Effector memory CD8-positive, alpha-beta T cell (primary cell): ENCODE data around the gene PTPRM.

Source experiments
- ATAC-seq: fragments of 150-1000 bp; cut with Tn5 transposase; replicated peaks from 2 replicates; pipeline ENCODE4 v1.10.0; 2021; ENCODE audit warnings: mild to moderate bottlenecking, moderate library complexity
- DNase-seq, 3 experiments: peaks; one replicate each; pipeline ENCODE4 v3.0.0; 2021
- H3K27ac Mint-ChIP-seq, 2 donors: one replicate each; pipeline ENCODE4 v1.8.0; 2022; ENCODE audit warnings: mild to moderate bottlenecking in 2 of 2, mixed read lengths in 2 of 2, moderate library complexity in 2 of 2
- H3K27me3 Mint-ChIP-seq, 2 donors: one replicate each; pipeline ENCODE4 v1.8.0; 2022; ENCODE audit warnings: mixed read lengths in 2 of 2
- H3K36me3 Mint-ChIP-seq: one replicate; pipeline ENCODE4 v1.8.0; 2022; ENCODE audit warnings: mild to moderate bottlenecking, moderate library complexity, mixed read lengths; ENCODE audit not compliant: insufficient read depth
- H3K4me1 Mint-ChIP-seq, 2 donors: one replicate each; pipeline ENCODE4 v1.8.0; 2022; ENCODE audit warnings: low read depth in 2 of 2, mixed read lengths in 2 of 2
- H3K4me3 Mint-ChIP-seq, 2 donors: one replicate each; pipeline ENCODE4 v1.8.0; 2022; ENCODE audit warnings: mild to moderate bottlenecking in 2 of 2, mixed read lengths in 2 of 2, moderate library complexity in 2 of 2
- H3K9me3 Mint-ChIP-seq, 2 donors: one replicate each; pipeline ENCODE4 v1.8.0; 2022; ENCODE audit warnings: mixed read lengths in 2 of 2

PTPRM gene

DNA sequence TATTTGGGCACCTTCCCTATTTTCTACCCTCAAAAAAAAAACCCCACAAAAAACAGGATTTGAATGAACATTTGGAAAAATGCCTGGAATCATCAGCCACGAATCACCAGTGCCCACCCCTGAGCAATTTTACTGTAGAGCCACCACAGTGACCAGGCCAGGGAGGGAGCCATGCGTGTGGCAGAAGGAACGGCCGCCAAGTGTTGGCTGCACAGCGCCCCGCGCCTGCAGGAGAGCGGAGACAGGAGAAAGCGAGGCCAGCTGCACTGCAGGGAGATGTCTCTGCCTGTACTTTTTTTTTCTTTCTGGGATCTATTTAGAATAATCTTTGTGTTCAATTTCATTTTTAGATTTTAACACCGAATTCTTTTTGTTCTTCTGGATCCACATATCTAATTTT lies 772.8 kb downstream of the PTPRM start:
- Mint-ChIP-seq H3K36me3 (no peaks in the 10 kb centered on the region), H3K27ac (no peak overlapping the region), H3K4me3 (no peak overlapping the region), H3K9me3 (no peaks in the 10 kb centered on the region), H3K27me3 (no peaks in the 10 kb centered on the region), H3K4me1 (no peaks in the 10 kb centered on the region)
- ATAC-seq (no peak), DNase-seq (no peak)

GRCh38 chr18:8341481-8342230 lies 774.5 kb downstream of the PTPRM start:
- ATAC-seq (no peak), DNase-seq (no peak)
- Mint-ChIP-seq H3K36me3 (no peaks in the 10 kb centered on the region), H3K4me3 (no peak overlapping the region), H3K9me3 (no peaks in the 10 kb centered on the region), H3K27me3 (no peaks in the 10 kb centered on the region), H3K27ac (no peak overlapping the region), H3K4me1 (no peaks in the 10 kb centered on the region)

- no peaks in the 10 kb centered on the region for H3K27me3 Mint-ChIP-seq
- H3K9me3 Mint-ChIP-seq = no peaks in the 10 kb centered on the region
- no peaks in the 10 kb centered on the region for H3K4me1 Mint-ChIP-seq
- DNase-seq = no peak
- peaks cover 2% of the 10 kb centered on the region for H3K36me3 Mint-ChIP-seq
- no peak overlapping the region for H3K27ac Mint-ChIP-seq
- ATAC-seq = no peak
- no peak overlapping the region for H3K4me3 Mint-ChIP-seq
Measured at GRCh38 chr18:8348051-8348720, 781.1 kb downstream of the PTPRM start.

DNA sequence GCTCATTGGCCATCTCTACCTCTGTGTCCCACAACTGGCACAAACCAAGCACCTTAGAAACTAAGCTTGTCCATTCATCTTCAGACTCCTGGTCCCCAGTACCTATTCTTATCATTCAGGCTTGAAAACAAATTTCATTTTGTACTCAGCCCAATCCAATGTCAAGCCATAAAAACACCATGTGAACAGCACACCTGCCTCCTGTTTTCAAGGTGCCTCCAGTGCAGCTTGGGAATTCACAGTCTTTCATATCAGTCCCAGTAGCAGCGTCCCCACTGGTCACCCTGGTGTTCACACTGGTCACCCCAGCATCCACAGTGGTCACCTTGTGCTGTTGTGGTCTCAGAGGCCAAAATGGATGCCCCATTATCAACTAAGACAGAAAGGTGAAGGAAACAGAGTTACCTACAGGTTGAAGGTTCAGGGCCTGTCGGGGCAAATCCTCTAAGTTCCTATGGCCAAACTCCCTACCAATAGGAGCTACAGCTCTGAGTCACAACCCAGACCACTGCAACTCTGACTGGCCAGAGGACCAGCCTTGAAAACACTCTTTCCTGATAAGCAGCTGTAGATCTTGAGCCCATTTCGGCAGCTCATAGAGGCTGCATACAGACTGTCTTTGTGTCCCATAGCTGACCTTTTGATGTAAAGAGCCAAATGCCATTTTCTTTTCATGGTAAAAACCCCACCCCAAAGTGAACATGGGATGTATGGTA lies 782.6 kb downstream of the PTPRM start:
- H3K4me1 Mint-ChIP-seq = no peaks in the 10 kb centered on the region
- DNase-seq = no peak
- H3K4me3 Mint-ChIP-seq = no peak overlapping the region
- ATAC-seq = no peak
- no peak overlapping the region for H3K27ac Mint-ChIP-seq
- H3K36me3 Mint-ChIP-seq = peaks cover 2% of the 10 kb centered on the region
- H3K27me3 Mint-ChIP-seq = no peaks in the 10 kb centered on the region
- H3K9me3 Mint-ChIP-seq = no peaks in the 10 kb centered on the region

DNA sequence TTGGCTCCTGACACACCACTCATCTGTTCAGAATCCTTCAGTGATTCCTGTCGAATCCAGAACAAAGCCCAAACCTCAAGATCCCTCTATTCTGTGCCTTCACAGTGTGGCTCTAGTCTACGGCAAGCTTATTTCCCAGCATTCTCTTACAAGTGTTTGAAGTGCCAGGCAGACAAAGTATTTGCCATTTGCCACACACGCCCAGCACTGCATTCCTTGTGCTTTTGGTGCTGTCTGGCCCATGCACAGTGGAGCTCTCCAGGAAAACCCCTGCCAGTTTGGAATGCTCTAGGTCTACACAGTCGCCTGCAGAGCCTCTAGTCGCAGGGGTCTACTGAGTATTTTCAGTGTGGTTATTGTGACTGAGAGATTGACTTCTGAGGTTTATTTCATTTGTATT lies 783.5 kb downstream of the PTPRM start:
- peaks cover 2% of the 10 kb centered on the region for H3K36me3 Mint-ChIP-seq
- DNase-seq (no peak), ATAC-seq (no peak)
- H3K9me3 Mint-ChIP-seq = no peaks in the 10 kb centered on the region
- H3K4me1 Mint-ChIP-seq = no peaks in the 10 kb centered on the region
- H3K27me3 Mint-ChIP-seq = no peaks in the 10 kb centered on the region
- H3K27ac Mint-ChIP-seq = no peak overlapping the region
- H3K4me3 Mint-ChIP-seq = no peak overlapping the region

GRCh38 chr18:8351161-8351560 lies 784.0 kb downstream of the PTPRM start:
- no peak overlapping the region for H3K27ac Mint-ChIP-seq
- no peaks in the 10 kb centered on the region for H3K9me3 Mint-ChIP-seq
- no peak overlapping the region for H3K4me3 Mint-ChIP-seq
- peaks cover 2% of the 10 kb centered on the region for H3K36me3 Mint-ChIP-seq
- no peaks in the 10 kb centered on the region for H3K4me1 Mint-ChIP-seq
- DNase-seq (no peak), ATAC-seq (no peak)
- no peaks in the 10 kb centered on the region for H3K27me3 Mint-ChIP-seq

DNA sequence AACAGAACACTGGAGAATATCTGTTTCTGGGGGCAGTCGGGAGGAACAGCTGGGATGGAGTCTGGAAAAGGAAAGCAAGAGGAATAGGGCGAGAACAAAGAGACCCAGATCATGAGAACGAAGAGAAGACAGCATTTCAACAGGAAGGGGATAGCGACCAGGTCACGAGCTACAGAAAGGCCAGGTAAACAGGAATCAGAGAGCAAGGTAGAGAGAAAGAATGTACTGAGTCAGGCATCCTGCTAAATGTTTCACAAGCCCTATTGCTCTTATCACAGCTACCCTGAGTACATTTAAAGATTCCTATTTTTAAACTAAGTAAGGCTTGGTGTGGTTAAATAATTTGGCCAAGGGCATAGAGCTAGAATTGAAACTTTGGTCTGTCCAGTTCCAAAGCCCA lies 787.2 kb downstream of the PTPRM start:
- ATAC-seq = no peak
- DNase-seq = no peak
- no peaks in the 10 kb centered on the region for H3K27me3 Mint-ChIP-seq
- no peak overlapping the region for H3K27ac Mint-ChIP-seq
- H3K9me3 Mint-ChIP-seq = no peaks in the 10 kb centered on the region
- no peaks in the 10 kb centered on the region for H3K36me3 Mint-ChIP-seq
- H3K4me3 Mint-ChIP-seq = no peak overlapping the region
- H3K4me1 Mint-ChIP-seq = no peaks in the 10 kb centered on the region

DNA sequence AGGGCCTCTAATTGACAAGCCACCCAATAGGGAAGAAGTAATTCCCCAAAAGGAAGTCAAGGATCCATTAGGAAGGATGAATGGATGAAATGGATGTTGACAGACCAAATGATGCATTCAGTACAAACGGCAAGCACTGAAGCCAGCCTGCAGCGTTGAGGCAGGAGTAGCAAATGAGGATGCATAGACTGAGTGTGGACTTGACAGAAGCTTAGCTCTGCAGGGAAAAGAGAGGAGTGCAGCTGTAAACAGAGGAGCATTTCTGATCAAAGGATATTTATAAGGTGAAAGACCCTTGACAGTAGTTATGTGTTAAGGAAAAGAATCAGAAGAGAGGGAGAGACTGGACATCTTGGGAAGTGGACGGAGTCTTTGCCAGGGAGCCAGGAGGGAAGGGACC lies 788.9 kb downstream of the PTPRM start:
- H3K4me3 Mint-ChIP-seq = no peak overlapping the region
- no peaks in the 10 kb centered on the region for H3K4me1 Mint-ChIP-seq
- ATAC-seq (no peak), DNase-seq (no peak)
- no peaks in the 10 kb centered on the region for H3K9me3 Mint-ChIP-seq
- no peak overlapping the region for H3K27ac Mint-ChIP-seq
- H3K27me3 Mint-ChIP-seq = no peaks in the 10 kb centered on the region
- H3K36me3 Mint-ChIP-seq = no peaks in the 10 kb centered on the region

DNA sequence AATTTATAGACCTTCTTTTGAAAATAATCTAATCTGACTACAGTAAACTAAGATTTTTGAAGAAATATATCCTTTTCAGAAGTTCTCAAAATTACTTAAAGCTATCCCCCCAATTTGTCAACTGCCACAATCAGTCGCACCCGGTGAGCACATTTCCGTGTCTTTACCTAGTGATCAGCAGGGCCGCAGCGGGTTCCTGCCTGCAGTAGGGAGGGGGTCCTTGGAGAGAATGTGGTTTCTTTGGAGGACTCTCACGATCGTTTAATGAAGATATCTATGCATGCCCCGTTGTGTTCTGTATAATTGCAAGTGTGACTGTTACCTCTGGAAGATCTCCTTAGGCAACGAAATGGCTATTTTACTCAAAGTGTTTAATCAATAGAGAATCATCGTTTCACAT lies 790.2 kb downstream of the PTPRM start:
- ATAC-seq (no peak), DNase-seq (no peak)
- Mint-ChIP-seq H3K27ac (no peak overlapping the region), H3K27me3 (peaks cover 0 to 4% of the 10 kb centered on the region in 2 donors), H3K4me1 (no peaks in the 10 kb centered on the region), H3K9me3 (no peaks in the 10 kb centered on the region), H3K4me3 (no peak overlapping the region), H3K36me3 (no peaks in the 10 kb centered on the region)

DNA sequence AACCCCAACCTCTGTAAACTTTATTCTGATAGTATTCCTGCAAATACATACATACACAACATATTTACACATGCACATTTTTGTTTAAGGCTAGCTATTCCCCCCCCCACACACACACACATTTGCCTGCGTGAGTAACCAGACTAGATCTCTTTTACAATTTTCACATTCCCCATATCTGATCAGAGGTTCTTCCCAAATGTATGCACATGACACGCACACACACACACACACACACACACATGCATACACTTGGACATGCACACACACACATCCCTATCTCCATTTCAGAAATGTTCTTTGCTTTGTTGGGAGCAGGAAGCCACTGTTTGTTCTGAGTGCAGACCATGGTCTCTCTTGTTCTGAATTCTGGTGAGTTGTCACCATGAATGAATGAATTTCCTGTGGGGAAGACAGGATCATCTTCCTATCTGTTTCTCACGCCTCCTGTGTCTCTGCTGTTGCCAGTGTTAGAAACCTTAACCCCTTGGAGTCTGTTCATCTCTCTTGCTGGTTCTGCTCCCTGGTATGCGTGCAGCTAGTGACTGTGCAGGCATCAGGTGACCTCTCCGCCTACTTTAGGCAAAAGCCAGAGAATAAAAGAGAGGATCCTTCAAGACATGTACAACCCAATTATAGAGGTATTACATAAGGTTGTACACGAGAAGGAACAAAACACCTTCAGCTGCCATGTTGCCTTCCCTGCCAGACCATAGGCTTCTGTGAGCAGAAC lies 791.1 kb downstream of the PTPRM start:
- Mint-ChIP-seq H3K4me3 (no peak overlapping the region), H3K27ac (peak overlapping the region in 1 of 2 donors; percentile 13), H3K36me3 (no peaks in the 10 kb centered on the region), H3K27me3 (peaks cover 0 to 6% of the 10 kb centered on the region in 2 donors), H3K9me3 (no peaks in the 10 kb centered on the region), H3K4me1 (no peaks in the 10 kb centered on the region)
- no peak for DNase-seq
- ATAC-seq = no peak

DNA sequence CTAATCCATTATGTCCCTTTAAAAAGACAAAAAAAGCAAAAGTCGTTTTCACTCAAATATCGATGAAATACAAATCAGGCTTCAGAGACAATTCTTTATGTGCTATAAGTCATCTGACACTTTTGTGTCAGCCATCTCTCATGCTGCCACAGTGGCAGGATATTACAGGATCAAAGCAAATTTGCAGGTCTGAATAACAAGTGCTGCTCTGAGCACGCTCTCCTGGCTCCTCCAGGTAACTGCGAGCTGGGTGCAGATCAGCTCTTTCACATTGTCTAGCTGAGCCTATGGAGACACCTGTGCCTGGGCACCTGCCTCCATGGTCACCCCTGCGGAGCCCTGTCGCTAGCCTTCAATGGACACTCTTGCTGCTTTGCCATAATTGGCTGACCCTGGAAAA lies 792.0 kb downstream of the PTPRM start:
- Mint-ChIP-seq H3K9me3 (no peaks in the 10 kb centered on the region), H3K27ac (peak overlapping the region in 1 of 2 donors; percentile 41), H3K4me1 (no peaks in the 10 kb centered on the region), H3K27me3 (peaks cover 0 to 6% of the 10 kb centered on the region in 2 donors), H3K36me3 (no peaks in the 10 kb centered on the region), H3K4me3 (no peak overlapping the region)
- ATAC-seq (no peak), DNase-seq (no peak)

DNA sequence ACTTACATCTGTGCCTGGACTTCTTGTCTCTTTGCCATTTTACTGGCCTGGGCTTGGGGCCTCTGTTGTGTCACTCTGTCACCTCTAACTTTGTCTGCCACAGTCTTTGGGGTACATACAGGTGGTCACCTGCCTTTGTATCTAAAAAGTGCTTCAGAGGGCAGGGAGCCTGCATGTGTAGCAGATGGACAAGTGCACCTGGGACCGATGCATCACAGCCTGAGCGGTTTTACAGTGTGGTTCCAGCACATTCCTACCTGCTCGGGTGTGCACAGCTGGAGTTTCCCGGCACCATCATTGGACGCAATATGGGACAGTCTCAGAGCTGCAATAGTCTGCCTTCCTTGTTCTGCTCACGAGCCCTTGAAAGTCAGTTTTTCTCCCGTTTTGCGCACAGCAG lies 792.4 kb downstream of the PTPRM start:
- Mint-ChIP-seq H3K9me3 (no peaks in the 10 kb centered on the region), H3K4me1 (no peaks in the 10 kb centered on the region), H3K4me3 (no peak overlapping the region), H3K27me3 (peaks cover 0 to 6% of the 10 kb centered on the region in 2 donors), H3K36me3 (no peaks in the 10 kb centered on the region), H3K27ac (peak overlapping the region in 1 of 2 donors; percentile 41)
- ATAC-seq = no peak
- DNase-seq = no peak

GRCh38 chr18:8361941-8362471 lies 794.9 kb downstream of the PTPRM start:
- peaks cover 3% of the 10 kb centered on the region for H3K36me3 Mint-ChIP-seq
- H3K27ac Mint-ChIP-seq = no peak overlapping the region
- peaks cover 0 to 6% of the 10 kb centered on the region in 2 donors for H3K27me3 Mint-ChIP-seq
- H3K9me3 Mint-ChIP-seq = no peaks in the 10 kb centered on the region
- peaks cover 4% of the 10 kb centered on the region in 2 donors for H3K4me1 Mint-ChIP-seq
- ATAC-seq = no peak
- no peak for DNase-seq
- no peak overlapping the region for H3K4me3 Mint-ChIP-seq
